Hippocampal formation (tissue), 2 donors: ENCODE measurements around the gene PEX3.
"Not testable (repeated sequence)": the region's sequence is repeated elsewhere in the genome, so short reads cannot be mapped to it uniquely, and the experiment has no call there.

ENCODE experiments used
- DNase-seq, 2 donors: peaks; one replicate each; lab custom pipeline; 2025; lab: John Stamatoyannopoulos, UW

The PEX3 gene

DNA sequence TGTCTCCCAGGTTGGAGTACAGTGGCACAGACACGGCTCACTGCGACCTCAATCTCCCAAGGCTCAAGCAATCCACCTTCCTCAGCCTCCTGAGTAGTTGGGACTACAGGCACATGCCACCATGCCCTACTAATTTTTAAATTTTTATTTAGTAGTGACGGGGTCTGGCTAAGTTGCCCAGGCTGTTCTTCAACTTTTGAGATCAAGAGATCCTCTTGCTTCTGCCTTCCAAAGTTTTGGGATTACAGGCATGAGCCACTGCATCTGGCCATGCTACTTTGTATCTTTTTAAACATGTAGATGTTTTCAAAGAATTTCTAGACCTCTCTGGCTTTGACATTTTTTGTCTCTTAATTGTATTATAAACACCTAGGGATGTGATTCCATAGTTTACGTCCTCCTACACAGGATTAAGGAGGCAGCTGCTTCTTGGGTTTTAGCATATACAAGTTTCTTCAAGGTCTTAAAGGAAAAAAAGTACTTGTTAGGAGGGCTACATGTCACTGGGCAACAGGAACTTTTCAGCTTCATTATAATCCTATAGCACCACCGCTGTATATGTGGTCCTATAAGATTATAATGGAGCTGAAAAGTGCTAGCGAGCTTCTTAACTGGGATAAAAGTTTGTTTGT, 1.4 kb upstream of the PEX3 start:
- no peak for DNase-seq

DNA sequence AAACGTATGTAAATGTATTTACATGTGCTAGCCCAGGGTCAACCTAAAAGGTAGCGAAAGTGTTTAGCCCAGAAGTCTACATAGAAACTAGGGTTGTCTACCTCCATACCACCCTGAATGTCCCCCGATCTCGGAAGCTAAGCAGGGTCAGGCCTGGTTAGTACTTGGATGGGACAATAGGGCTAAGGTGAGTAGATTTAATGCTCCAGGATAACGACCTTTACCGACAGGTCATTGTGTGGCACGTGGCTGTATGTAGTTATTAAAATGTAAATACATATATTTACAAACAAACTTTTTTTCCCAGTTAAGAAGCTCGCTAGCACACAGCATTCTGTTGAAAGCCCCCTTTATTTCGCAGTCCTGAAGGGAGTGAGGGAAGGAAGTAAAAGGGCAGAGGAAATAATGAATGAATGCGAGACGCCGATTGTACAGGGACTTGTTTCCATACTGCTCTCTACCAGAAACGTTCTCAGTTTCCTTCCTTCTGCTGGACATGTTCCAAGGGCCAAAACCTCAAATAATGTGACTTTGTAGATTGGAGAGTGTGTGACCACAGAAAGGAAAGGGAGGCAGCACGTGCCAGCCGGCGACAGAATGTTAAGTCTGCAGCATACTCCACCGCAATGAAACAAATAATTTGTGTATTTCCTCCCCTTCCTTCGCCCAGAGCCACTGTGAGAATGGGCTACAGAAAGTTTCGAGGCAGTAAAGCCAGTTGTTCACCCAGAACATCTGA, 722 bp upstream of the PEX3 start:
- no peak for DNase-seq

DNA sequence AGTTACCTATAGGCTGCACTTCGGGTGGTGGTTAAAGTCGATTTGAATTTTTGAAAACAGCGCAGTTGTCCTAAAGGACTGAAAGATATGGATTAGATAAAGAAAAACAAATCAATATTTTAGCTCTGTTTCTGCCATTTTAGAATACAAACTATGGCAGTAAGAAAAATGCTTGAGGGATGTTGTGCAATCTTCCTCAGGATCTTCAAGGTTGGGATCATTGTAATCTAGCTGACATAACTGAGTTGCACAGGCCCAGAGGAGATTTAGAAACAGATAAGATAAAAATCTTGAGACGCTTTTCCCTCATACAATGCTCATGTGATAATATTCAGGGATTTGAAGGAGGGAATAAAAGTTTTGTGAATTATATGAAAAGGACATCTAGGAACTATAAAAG, 926 bp downstream of the PEX3 start:
- DNase-seq = no peak

DNA sequence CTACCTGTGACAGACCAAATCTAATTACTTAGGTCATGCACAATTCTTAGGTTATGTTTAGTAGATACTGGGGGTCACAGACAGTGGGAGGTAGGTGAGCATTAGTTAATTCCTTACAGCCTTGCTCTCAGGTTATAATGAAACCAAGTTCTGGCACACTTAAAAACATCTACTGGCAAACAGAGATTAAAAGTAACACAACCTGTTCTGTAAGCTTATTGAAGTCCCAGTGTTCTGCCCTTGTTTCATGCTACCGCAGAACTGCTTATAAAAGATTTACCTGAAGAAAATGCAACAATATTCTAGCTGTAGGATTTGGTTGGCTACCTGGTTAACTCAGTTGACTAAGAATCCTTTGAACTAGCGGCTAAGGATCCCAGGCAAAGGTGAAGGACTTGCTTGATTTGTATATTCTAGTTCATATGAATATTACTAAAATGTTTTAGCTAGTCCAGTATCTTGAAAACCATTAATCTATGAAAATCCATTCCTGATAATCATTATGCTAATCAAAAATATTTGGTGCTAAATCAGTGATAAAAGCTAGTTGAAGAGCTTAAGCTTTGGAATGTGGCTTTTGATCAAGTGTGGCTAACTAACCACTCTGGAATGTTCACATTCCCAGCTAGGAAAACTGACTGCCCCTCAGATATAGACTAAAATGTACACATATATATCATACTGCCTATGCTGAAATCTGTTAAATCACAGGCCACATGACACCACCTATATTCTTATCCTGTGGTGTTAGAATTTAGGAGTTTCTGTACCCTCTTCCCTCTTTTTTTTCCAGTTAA, 7.2 kb downstream of the PEX3 start:
- no peak for DNase-seq

DNA sequence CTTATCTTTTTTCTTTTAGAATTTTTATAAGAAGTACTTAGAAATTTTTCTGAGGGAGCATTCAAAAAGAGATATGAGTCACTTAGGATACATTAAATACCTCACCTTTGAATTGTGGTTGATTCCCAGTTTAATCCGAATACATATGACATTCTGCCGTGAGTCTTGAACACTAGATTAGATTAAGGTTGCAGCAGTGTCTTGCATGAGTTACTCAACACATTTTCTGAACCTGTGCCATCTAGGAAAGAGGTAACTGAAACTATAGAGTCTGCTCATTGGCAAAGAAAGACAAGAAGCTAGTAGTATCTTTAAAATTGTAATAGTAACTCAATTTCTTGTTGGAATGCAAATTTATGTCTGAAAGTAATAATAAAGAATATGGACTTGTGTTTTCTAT, 14.9 kb downstream of the PEX3 start:
- DNase-seq = no peak

DNA sequence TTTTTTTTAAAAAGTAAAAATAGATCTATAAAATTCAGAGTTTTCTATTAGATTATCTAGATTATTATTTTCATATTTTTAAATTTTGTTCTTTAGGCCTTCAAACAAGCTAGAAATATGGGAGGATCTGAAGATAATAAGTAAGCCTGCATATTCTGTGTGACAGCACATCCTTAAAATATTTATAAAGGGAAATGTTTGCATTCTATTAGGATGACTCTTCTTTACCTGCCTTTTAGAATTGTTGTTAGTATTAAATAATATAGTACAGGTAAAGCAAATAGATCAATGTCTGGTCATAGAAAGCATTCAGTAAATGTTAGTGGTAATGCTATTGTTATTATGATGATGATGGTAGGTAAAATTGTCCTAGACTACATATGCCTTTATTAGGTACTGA, 17.4 kb downstream of the PEX3 start:
- DNase-seq = no peak

DNA sequence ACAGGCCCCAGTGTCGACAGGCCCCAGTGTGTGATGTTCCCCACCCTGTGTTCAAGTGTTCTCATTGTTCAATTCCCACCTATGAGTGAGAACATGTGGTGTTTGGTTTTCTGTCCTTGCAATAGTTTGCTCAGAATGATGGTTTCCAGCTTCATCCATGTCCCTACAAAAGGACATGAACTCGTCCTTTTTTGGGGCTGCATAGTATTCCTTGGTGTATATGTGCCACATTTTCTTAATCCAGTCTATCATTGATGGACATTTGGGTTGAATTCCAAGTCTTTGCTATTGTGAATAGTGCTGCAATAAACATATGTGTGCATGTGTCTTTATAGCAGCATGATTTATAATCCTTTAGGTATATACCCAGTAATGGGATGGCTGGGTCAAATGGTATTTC, 18.2 kb downstream of the PEX3 start:
- DNase-seq = not testable (repeated sequence)

DNA sequence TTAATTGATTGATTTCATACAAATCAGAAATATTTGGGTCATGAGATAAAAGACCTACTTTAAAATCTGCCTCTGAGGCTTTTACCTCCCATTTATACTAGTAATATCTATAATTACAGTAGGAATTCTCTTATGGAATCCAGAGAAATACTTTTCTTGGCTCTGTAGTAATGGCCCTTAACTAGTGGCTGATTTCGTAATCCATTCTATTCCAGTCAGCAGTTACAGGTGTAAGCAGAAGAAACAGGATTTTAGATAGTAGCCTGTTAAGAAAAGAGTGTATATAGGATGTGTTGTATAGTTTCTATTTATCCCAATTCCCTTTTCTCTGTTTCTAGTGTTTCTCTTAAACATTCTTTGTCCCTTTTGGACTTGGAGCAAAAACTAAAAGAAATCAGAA, 21.2 kb downstream of the PEX3 start:
- DNase-seq = no peak

DNA sequence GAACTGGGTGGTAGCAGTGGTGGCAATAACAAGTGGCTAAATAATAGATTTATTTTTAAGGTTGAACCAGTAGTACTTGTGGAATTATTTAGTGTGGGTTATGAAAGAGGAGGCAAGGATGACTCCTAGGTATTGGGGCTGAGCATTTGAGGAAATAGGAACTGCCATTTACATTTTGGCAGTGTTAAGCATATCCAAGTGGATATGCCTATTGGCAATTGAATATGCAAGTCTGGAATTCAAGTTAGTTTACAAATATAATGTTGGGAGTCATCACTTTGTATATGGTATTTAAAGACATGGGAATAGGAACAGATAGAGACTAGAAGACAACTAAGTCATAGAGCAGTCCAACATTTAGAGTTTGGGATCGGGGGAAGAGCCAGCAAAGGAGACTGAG, 25.9 kb downstream of the PEX3 start:
- no peak for DNase-seq

DNA sequence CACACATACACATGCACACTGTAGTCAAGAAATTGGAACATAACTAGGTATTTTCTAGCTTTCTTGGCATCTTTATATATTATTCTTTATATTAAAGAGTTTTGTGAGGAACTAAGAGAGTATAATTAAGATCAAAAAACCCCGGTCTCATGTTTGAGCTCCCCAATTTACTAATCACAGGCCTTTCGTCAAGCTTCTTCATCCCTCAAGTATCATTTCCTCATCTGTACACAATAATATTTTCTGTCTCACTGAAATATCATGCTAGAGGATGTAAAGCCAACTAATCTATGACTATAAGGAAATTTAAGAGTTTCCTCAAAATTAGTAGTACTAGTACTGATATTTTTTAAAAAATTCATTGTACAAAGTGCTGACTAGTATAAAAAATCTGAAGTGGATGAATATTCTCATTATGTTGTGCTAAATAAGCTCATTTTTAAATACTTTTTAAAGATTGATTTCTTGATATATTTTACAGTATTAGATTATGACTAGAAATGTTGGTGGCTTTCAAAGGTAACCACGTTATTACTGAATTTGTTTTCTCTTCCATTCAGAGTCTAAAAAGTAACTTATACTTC, 28.0 kb downstream of the PEX3 start:
- no peak for DNase-seq

DNA sequence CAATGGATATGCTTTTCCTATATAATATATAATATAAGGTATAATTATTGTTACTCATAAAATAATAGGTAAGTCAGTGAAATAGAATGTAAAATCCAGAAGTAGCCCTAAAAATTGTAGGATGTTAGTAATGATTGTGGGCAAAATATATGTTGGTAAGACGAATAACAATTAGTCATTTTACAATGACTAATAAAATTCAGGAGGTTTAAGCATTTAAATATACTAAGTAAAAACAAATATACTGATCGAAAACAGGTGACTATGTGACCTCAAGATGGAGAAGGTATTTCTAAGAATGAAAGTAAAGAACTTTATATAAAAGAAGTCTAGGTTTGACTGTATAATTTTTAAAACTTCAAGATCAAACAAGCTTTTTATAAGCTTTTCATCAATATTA, 32.0 kb downstream of the PEX3 start:
- no peak for DNase-seq

DNA sequence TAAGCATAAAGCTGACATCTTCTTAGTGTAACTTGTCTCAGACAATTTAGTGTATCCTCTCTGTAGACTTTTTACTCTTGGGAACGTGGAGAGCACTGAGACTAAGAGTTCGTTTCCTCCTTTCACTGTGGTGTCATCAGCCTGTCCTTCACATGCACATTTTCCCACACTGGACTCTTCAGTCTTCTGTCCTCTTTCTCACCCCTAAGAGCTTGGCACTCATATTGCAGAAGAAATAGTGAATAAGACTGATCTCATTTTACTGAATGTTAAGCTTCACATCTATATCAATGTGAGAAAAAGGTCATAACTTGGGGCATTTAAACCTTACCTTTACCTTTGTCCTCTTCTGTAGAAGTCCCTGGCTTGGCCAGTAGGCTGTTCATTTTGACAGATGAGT, 35.4 kb downstream of the PEX3 start:
- DNase-seq = no peak

DNA sequence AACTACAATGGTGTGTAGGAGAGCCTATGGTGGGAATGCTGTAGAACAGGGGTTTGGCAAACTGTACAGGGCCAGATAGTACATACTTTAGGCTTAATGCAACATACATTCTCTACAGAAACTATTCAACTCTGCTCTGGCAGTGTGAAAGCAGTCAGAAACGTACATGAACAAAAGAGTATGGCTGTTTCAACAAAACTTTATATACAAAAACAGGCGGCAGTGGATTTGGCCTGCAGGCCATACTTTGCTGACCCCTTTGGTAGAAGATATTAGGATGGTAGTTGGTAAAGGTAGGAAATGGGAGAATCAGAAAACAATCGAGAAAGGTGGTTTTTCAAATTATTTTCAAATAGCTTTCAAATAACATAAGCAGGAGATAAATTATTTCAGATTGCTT, 36.1 kb downstream of the PEX3 start:
- DNase-seq = no peak

DNA sequence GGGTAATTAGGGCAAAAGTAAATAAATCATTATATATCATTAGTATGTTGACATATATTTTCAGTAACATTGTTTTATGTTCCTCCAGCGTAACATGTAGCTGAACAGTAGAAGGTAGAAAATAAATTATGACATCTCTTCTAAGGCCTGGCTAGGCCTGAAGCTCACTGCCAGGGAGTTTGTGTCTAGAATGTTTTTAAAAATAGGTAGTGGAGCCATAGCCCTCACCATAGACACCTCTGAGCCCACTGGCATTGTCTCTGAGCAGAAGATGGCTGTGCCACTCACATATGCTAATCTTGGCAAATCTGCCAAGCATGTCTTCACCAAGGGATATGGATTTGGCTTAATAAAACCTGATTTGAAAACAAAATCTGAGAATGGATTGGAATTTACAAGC, 39.6 kb downstream of the PEX3 start:
- no peak for DNase-seq

DNA sequence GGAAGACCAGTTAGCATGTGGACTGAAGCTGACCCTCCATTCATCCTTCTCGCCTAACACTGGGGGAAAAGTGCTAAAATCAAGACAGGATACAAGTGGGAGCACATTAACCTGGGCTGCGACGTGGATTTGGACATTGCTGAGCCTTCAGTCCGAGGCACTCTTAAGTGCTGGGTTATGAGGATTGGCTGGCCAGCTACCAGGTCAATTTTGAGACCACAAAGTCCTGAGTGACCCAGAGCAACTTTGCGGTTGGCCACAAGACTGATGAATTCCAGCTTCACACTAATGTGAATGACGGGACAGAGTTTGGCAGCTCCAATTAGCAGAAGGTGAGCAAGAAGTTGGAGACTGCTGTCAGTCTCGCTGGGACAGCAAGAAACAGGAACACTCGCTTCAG, 40.2 kb downstream of the PEX3 start:
- no peak for DNase-seq

DNA sequence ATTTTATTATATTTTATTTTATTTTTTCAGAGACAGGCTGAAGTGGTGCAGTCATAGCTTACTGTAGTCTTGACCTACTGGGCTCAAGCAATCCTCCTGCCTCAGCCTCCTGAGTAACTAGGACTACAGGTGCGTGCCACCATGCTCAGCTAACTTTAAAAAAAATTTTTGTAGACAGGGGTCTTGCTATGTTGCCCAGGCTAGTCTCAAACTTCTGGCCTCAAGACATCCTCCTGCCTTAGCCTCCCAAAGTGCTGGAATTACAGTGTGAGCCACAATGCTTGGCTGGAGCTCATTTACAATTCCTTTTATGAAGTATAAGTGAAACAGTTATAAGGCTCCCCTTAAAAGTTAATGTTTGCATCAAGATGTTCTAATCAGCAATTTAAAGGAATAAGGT, 46.4 kb downstream of the PEX3 start:
- no peak for DNase-seq

DNA sequence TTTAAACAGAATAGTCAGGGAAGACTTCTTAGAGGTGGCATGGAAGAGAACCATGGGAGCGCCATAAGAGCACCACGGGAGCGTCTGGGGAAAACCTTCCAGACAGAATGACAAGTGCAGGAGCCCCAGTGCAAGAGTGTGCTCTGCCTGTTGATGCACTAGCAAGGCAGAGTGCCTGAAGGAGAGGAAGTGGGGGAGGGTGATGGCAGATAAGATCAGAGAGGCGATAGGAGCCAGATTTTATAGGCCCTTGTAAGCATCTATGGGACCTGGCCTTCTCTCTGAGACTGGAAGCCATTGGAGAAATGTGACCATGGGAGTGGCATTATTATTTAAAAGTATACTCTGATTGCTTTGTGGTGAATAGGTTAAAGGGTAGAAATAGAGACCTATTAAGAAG, 47.8 kb downstream of the PEX3 start:
- no peak for DNase-seq

DNA sequence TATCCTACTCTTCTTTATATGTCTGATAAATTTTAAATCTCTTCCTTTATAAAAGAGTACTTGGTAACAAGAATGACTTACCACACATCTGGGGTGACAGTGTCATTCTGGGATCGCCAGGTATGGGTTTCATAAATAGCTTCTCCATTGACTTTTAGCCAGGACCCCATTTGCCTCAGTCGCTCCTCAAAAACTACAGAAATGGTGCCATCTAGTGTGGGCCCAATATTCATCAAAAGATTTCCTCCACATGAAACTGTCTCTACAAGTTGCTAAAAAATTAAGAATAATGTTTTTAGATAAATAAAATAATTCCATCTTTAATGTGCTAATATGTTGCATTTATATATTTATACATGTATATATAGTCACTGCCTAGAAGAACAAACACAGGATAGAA, 51.2 kb downstream of the PEX3 start:
- no peak for DNase-seq

DNA sequence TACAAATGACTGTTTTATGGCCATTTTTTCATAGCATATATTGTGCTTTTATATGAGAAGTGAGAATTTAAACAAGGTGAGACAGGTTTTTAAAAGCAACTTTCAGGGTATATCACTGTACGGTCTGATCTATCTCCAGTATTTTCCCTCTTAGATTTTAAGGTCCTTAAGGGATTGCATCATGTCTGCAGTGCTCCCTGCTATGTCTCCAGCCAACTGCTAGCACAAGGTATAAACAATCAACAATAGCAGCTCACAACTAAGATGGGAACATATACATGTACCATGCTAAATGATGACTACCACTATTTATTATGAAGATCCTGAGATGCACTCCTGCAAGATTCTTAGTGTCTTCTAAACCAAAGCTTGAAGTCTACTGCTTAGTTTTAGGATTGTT, 53.8 kb downstream of the PEX3 start:
- DNase-seq = no peak

DNA sequence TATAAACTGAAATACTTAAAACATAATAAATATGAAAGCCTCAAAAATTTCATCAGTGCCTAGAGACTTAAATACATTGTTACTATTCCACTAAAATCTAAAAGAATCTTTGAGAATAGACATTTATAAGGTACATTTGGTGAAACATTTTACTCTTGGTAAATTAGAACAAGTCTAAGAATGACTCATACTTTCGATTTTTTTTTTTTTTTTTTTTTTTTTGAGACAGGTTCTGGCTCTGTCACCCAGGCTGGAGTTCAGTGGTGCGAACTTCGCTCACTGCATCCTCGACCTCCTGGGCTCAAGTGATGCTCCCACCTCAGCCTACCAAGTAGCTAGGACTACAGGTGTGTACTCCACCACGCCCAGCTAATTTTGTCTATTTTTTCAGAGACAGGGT, 54.5 kb downstream of the PEX3 start:
- no peak for DNase-seq

DNA sequence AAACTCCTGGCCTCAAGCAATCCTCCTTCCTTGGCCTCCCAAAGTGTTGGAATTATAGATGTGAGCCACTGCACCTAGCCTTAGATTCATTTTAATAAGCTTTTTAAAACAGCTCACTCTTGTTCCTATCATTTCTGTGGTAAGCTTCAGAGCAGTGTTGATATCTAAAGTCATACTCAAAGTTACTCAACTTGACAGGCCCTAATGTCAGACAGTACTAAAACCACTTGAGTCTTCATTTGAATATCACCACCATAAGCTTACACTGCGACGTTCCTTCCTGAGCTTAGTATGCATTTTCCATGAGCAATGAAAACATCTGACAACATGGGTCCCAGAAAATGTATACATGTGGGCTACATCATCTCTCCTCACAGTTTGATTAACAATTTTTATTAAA, 54.9 kb downstream of the PEX3 start:
- DNase-seq = no peak

DNA sequence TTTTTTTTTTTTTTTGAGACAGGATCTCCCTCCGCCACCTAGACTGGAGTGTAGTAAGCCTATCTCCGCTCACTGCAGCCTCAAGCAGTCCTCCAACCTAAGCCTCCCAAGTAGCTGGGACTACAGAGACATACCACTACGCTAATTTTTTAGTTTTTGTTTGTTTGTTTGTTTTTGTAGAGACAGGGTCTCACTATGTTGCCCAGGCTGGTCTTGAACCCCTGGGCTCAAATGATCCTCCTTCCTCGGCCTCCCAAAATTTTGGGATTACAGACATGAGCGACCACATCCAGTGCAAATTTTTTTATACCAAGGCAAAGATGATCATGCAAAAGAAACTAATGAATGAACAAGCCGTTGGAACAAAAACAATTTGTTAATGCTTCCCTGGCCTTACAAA, 55.6 kb downstream of the PEX3 start:
- no peak for DNase-seq

DNA sequence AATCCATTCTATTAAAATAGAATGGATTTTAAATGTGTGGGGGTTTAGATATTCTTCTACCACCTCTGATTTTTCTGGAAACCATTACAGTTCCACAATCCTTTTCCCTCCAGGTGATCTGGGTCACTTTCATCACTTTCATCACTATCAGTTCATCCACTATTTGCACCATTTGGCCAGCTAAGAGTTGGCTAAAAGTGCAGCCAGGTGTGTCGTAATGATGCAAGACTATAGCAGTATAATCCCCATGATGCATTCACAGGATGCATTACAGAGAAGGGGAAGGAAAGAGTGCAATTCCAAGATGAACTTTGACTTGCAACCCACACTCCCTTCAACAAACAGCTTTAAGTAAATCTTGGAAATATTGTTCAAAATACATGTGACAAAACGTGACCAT, 56.0 kb downstream of the PEX3 start:
- DNase-seq = no peak
